ACHN (cell line): Measurements from ENCODE around the gene DHDDS.
A peak's percentile ranks its signal among the peaks of the same experiment; 100 is the strongest.
"Not testable (repeated sequence)": the region's sequence is repeated elsewhere in the genome, so short reads cannot be mapped to it uniquely, and the experiment has no call there.

Source experiments
- DNase-seq: peaks from one replicate; pipeline ENCODE4 v3.0.0-alpha.2; 2015
- in situ Hi-C: cut with HindIII; loops from 2 replicates; pipeline ENCODE4 v1.10.0; 2017; ENCODE audit warnings: low sequenced_read_pairs, low pct_ligation_motif_present, low pct_unique_long_range_greater_than_20kb

Gene DHDDS

DNA sequence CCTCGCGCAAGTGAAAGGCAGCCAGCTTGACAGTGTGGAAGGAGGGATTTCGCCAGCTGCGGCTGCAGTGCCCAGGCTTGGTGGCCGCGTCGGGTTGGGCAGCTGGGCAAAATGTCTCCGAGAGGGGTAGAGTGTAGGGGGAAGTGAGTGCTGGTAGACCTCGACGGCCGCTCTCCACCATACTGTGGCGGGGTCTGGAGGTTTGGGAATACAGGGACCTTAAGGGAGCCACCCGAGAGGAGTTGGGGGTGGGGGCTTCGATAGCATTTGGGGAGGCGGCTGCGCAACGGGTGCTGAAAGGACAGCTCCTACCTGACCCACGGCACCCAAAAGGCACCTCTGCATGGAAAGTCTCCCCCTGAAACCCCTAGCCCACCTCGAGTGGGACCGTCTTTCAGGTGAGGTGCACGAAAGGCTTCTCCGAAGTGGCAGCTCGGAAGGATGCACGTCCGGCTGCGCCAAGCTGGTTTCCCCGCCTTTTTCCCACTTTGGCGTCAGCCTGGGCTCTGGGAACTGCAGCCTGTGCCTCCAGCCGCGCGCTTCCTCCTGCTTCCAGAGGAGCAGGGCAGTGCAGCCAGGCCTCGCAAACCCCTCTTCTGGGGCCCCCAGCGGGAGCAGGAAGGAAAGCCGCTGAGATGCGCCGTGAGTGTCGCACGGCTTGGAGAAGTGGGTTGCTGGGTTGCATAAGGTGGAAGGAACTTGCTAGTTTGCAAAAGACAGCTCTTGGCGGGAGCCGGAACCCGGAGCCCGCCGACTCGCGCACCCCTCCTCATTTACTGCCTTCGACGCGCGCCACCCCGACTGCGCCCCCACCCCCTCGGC, 39.6 kb downstream of the DHDDS start:
- in situ Hi-C loops: no loop called here
- DNase-seq: peak; percentile 69

DNA sequence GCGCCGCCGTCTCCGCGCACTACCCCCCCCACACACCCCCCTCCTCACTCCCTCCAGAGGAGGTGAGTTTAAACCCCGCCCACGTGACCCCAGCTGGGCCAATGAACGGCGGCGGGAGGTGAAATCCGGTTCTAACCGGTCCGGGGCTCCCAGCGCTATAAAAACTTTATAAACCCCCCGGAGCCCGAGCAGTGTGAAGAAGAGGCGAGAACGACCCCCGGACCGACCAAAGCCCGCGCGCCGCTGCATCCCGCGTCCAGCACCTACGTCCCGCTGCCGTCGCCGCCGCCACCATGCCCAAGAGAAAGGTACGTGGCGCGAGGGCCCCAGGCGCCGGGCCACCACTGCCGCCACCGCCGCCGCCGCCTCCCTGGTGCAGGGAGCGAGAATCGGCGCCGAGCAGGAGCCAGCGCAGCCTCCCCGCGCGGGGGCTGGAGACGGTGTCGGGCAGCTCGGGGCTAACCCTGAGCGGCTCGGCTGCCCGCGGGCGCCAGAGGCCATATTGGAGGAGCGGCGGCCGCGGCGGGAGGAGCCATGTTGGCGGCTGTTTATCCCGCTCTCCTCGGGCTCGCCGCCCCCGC, 40.3 kb downstream of the DHDDS start, which contains the start of gene HMGN2:
HMGN2 (plus strand) TSS at position 121 of the 581 bp plus-strand sequence; CDS start at position 294, 173 bp downstream.
- in situ Hi-C loops: no loop called here
- DNase-seq: peak; percentile 78

- DNase-seq: peak; percentile 89
- in situ Hi-C loops: no loop called here
Observed at GRCh38 chr1:26472901-26473845, 41.1 kb downstream of the DHDDS start.

DNA sequence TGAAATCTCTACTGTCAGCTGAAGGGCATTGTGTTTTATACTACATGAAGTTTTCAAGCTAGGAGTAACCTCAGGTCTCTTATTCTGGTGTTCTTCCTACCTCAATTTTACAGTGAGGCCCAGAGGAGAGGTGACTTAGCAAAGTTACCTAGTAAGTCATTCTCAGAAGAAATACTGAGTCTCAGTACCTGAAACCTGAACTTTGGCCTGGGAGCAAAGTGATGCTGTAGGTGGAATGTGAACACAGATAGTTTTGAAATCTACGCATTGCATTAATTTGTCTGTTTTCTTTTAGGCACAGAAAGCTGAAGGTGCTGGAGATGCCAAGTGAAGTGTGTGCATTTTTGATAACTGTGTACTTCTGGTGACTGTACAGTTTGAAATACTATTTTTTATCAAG, 42.7 kb downstream of the DHDDS start:
- no peak for DNase-seq
- in situ Hi-C loops: no loop called here

GRCh38 chr1:26475989-26476388, 43.9 kb downstream of the DHDDS start:
- DNase-seq: no peak

DNA sequence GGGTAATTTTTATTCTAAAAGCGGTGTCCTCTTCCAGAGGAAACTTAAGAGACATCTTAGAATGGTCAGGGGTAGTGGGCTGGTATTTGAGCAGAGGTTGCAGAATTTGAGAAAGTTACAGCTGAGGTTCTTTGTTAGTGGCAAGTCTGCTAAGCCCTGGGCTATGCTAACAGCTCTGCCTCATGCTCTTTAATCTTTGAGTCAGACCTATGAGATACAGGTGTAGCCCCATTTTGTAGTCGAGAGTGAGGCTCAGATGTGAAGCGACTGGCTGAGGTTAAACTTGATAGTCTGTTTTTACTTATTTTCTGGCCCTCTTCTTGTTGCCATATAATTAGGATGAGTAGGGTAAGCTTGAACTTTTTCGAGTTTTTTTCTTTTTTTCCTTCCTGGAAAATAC, 44.8 kb downstream of the DHDDS start:
- in situ Hi-C loops: no loop called here
- DNase-seq: no peak

More at GRCh38 chr1:26475989-26476388, 43.9 kb downstream of the DHDDS start:
- in situ Hi-C loops: no loop called here

- no peak for DNase-seq
- in situ Hi-C loops: no loop called here
Observed at GRCh38 chr1:26477446-26478152, 45.5 kb downstream of the DHDDS start.

GRCh38 chr1:26478159-26478558, 46.0 kb downstream of the DHDDS start:
- DNase-seq: no peak
- in situ Hi-C loops: no loop called here

DNA sequence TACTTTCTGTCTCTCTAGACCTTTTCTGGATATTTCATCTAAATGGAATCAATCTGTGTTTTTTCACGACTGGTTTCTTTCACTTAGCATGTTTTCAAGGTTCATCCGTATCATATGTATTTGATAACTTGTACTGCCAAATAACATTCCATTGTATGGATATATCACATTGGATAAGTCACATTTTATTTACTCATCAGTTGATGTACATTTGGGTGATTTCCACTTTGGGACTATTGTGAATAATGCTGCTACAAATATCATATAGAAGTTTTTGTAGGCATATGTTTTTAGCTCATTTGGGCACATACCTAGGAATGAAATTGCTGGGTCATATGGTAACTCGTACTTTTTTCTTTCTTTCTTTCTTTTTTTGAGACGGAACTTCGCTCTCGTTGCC, 46.9 kb downstream of the DHDDS start:
- in situ Hi-C loops: no loop called here
- DNase-seq: no peak

- in situ Hi-C loops: no loop called here
- DNase-seq: no peak
Observed at GRCh38 chr1:26482921-26483320, 50.8 kb downstream of the DHDDS start.

DNA sequence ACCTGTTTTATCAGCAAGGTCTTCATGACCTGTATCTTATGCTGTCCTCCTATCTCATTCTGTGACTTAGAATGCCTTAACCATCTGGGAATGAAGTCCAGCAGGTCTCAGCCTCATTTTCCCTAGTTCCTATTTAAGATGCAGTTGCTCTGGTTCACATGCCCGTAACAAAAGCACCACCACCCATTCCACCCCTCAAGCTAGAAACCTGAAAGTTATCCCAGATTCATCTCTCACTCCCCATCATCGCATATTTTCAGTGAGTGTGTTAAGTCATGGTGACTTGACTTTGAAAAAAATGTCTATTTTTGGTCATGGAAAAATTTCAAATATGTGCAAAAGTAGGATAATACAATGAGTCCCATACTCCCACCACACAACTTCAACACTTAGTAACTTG, 51.9 kb downstream of the DHDDS start:
- no peak for DNase-seq
- in situ Hi-C loops: no loop called here

GRCh38 chr1:26490155-26490554, 58.0 kb downstream of the DHDDS start:
- in situ Hi-C loops: no loop called here
- DNase-seq: no peak

GRCh38 chr1:26493267-26493666, 61.1 kb downstream of the DHDDS start:
- in situ Hi-C loops: no loop called here
- DNase-seq: no peak

DNA sequence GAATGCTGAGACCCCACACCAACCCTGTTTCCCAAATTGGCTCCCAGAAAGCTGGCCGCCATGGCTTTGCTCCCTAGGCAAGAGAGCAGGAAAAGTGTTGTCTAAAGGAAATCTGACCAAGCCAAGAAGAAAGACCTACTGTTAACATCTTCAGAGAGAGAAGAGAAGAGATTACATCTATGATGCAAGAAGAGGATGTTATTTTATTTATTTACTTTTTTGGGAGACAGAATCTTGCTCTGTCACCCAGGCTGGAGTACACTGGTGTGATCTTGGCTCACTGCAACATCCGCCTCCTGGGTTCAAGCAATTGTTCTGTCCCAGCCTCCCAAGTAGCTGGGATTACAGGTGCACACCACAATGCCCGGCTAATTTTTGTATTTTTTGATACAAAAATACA, 61.8 kb downstream of the DHDDS start:
- in situ Hi-C loops: no loop called here
- DNase-seq: no peak

GRCh38 chr1:26496861-26497260, 64.7 kb downstream of the DHDDS start:
- in situ Hi-C loops: no loop called here
- DNase-seq: no peak

GRCh38 chr1:26498894-26499293, 66.8 kb downstream of the DHDDS start:
- DNase-seq: no peak
- in situ Hi-C loops: no loop called here

GRCh38 chr1:26500488-26501175, 68.5 kb downstream of the DHDDS start:
- in situ Hi-C loops: no loop called here
- peak; percentile 77 for DNase-seq

DNA sequence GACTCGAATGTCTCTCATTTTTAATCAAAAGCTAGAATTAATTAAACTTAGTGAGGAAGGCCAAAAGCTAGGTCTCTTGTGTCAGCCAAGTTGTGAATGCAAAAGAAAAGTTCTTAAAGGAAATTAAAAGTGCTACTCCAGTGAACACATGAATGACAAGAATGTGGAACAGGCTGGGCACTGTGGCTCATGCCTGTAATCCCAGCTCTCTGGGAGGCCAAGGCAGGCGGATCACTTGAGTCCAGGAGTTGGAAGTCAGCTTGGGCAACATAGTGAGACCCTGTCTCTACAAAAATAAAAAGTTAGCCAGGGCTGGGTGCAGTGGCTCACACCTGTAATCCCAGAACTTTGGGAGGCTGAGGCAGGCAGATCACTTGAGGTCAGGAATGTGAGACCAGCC, 78.6 kb downstream of the DHDDS start:
- DNase-seq: peak; percentile 79
- in situ Hi-C loops: not testable (repeated sequence)
